HG03457 (cell line): ENCODE data around the gene STARD10.
"Not testable (repeated sequence)": the region's sequence is repeated elsewhere in the genome, so short reads cannot be mapped to it uniquely, and the experiment has no call there.

Source experiments
- ATAC-seq: cut with Tn5 transposase; IDR thresholded peaks from one replicate; pipeline ENCODE4 v1.9.1; 2021; ENCODE audit warnings: moderate number of reproducible peaks; ENCODE audit not compliant: unreplicated experiment

The STARD10 gene

DNA sequence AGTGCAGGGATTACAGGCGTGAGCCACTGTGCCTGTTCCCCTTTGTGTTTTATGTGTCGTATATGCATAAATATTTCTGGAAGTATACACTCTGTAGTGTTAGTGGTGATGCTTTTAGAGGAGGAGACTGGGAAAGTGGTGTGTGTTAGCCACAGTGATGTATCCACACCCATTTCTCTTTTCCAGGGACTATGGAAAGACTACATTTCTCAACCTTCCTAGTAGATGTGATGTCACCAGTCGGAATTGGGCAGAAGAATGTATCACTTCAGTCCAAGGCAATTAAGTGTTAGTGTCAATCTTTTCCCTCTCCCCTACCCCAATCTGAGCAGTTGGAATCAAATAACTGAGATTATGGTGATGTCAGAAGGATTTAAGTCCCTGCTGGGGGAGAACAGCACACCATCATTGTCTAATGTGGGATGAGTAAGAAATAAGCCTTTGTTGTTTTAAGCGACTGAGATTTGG is 14.5 kb upstream of the STARD10 start:
- no peak for ATAC-seq

DNA sequence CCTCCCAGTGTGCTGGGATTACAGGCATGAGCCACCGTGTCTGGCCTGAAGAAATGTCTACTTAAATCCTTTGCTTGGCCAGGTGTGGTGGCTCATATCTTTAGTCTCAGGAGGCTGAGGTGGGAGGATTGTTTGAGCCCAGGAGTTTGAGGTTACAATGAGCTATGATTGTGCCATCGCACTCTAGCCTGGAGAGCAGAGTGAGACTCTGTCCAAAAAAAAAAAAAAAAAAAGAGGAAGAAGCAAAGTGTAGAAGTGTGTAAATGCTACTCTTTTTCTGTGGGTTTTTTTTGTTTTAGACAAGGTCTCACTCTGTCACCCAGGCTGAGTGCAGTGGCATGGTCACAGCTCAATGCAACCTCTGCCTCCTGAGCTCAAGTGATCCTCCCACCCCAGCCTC is 13.9 kb upstream of the STARD10 start:
- no peak for ATAC-seq

DNA sequence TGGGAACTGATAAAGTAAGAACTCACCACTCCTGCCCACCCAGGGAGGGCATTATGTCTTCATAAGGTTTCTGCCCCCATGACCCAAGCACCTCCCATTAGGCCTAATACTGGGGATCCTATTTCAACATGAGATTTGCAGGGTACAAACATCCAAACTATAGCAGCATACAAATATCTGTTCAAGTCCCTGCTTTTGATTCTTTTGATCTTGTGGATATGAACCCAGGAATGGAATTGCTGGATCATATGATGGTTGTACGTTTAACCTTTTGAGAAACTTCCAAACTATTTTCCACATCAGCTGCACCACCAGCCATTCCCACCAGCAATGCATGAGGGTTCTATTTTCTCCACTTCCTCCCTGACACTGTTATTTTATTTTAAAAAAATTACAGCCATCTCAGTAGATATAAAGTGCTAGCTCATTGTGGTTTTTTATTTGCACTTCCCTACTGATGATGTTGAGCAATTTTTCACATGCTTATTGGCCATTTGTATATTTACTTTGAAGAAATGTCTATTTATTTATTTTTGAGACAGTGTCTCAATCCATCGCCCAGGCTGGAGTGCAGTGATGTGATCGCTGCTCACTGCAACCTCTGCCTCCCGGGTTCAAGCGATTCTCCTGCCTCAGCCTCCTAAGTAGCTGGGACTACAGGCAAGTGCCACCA is 13.3 kb upstream of the STARD10 start:
- no peak for ATAC-seq

DNA sequence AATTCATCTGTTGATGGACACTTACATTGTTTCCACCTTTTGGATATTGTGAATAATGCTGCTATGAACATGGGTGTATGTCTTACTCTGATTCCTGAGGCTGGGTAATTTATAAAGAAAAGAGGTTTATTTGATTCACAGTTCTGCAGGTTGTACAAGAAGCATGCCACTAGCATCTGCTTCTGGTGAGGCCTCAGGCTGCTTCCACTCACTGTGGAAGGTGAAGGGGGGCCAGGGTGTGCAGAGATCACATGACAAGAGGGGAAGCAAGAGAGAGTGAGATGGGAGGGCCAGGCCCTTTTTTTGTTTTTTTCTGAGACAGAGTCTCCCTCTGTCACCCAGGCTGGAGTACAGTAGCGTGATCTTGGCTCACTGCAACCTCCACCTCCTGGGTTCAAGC is 12.5 kb upstream of the STARD10 start:
- ATAC-seq = not testable (repeated sequence)

DNA sequence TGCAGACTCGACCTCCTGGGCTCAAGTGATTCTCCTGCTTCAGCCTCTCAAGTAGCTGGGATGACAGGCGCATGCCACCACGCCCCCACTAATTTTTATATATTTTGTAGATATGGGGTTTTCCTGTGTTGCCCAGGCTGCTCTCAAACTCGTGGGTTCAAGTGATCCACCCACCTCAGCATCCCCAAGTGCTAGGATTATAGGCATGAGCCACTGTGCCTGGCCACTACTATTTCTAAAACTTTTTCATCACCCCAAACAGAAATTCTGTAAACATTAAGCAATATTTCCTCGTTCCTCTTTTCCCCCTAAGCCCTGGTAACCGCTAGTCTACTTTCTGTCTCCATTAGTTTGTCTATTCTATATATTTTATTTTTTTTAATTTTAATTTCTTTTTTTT is 11.4 kb upstream of the STARD10 start:
- ATAC-seq = no peak

DNA sequence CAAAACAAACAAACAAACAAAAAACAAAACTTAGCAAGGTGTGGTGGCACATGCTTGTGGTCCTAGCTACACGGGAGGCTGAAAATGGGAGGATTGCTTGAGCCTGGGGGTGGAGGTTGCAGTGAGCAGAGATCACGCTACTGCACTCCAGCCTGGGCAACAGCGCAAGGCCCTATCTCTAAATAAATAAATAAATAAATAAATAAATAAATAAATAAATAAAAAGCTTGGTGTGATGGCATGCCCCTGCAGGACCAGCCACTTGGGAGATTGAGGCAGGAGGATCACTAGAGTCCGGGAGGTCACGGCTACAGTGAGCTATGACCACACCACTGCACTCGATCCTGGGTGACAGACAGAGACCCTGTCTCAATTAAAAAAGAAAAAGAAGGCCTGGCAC is 9.0 kb upstream of the STARD10 start:
- ATAC-seq = no peak

DNA sequence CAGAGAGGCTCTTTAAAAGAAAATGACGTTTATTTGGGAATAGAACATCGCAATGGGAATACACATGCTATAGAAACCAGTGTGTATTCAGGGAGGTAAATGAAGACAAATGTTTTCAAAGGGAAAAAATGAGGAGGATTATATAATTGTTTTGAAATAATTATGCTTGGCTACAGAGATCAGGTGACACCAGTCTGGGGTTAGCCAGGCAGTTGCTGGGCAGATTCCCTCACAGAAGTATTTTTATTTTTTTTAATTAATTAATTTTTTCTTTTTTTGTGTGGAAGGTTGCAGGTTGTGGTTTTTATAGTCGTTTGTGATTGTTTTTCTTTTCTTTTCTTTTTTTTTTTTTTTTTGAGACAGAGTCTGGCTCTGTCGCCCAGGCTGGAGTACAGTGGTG is 5.6 kb upstream of the STARD10 start:
- ATAC-seq = no peak

DNA sequence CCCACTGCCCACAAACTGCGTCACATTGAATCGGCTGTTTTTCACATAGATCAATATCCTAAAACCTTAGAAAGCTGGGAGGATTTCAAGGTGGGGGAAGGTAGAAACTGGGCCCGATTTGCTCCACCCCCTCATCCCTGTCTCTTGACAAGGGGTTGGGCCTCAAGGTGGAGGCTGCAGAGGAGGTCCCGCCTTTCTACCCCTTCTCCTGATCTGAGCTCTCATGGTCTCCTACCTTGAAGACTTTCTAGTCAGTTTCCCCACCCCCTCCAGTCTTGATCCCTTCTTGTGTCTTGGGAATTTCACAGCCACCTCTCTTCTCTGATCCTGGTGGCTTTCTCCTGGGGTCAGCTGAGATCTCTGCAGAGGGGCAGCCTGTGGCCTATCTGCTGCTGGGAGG is 4.5 kb upstream of the STARD10 start:
- no peak for ATAC-seq

DNA sequence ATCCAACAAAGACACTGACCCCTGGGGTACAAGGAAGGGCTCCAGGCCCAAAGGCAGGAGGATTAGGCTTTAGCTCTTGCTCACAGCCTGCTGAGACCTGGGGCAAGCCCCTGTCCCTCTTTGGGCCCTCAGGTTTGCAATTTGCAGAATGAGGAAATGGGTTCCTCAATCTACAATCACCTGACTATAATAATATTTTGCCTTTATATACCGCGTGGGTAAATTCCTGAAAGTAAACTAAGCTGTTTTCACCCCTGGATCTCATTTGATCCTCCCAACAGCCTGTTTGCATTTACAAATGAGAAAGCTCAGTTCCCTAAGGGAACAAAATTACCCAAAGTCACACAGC is 797 bp downstream of the STARD10 start:
- ATAC-seq = no peak

DNA sequence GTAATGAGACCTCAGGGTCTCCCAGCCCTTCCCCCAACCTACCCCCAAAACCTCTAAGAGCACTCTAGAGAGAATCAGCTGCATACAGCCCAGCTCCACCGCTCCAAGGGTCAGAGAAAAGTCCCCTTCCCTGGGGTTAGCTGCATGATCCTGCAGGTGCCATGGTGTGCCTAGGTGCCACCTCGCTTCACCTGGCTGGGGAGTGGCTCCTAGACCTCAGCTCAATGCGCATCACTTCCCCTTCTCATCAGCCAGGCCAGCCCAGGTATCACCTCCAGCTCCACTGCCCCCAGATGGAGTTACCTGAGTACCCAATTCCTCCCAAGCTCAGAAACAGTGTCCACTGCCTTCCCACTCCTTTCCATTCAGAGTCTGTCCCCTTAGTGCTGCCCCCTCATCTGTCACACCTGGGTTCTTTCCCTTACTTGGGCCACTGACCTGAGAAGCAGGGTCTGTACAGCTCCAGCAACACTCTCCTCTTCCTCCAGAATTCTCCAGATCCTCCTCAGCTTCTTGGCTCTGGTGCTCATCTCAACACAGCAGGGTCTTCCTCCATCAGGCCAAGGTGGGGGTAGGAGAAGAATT is 1.3 kb downstream of the STARD10 start:
- ATAC-seq = no peak

DNA sequence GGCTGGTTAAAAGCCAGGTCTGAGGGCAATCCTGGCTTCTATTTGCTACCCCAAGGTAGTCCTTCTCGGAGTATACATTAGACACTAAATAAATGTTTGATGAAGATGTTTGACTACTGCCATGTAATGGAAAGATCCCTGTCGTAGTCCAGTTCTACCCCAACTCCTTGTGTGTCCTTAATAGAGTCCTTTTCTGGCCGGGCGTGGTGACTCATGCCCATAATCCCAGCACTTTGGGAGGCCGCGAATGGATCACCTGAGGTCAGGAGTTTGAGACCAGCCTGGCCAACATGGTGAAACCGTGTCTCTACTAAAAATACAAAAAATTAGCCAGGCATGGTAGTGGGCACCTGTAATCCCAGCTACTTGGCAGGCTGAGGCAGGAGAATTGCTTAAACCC is 2.6 kb downstream of the STARD10 start:
- not testable (repeated sequence) for ATAC-seq

DNA sequence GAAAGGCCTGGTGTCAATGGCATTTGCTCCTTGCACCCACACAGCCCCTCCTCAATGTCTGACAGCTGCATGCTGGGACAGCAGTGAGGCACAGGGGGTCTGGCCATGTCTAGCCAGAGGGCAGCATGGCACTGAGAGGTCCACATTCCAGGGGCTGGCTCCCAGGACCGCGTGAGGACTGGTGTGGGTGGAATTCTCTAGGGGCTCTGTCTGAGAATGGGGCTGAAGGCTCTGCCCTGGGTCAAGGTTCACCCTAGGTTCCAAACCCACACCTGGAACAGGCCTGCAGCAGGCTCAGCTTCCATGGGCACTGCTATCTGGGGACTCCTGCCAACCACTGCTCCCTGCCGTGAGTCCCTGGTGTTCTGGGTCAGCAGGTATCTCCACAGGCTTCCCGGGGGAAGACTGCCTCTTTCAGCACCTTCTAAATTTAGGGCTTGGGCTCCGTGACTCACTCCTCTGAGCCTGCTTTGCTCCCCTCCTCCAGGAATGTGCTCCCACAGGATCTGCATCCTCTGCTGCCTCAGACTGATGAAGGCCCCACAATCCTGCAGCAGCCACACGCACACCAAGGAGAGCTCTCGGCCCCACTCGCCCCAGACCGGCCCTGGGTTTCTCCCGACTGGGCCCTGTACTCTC is 4.2 kb downstream of the STARD10 start:
- ATAC-seq = no peak

DNA sequence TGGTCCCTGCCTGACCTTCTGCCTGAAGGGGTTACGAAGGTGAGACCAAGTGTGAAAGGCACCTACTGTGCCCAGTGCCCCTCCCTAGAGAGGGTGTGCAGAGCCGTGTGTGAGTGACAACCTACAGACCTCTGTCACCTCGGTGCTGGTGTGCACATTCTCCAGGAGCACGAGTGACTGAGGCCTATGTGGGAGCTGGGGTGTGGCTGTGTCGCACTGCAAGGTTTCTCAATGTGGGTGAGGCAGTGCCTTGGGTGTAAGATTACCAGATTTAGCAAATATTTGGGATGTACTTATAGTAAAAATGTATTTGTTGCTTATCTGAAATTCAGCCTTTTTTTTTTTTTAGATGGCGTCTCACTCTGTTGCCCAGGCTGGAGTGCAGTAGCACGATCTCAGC is 5.6 kb downstream of the STARD10 start:
- ATAC-seq = no peak

DNA sequence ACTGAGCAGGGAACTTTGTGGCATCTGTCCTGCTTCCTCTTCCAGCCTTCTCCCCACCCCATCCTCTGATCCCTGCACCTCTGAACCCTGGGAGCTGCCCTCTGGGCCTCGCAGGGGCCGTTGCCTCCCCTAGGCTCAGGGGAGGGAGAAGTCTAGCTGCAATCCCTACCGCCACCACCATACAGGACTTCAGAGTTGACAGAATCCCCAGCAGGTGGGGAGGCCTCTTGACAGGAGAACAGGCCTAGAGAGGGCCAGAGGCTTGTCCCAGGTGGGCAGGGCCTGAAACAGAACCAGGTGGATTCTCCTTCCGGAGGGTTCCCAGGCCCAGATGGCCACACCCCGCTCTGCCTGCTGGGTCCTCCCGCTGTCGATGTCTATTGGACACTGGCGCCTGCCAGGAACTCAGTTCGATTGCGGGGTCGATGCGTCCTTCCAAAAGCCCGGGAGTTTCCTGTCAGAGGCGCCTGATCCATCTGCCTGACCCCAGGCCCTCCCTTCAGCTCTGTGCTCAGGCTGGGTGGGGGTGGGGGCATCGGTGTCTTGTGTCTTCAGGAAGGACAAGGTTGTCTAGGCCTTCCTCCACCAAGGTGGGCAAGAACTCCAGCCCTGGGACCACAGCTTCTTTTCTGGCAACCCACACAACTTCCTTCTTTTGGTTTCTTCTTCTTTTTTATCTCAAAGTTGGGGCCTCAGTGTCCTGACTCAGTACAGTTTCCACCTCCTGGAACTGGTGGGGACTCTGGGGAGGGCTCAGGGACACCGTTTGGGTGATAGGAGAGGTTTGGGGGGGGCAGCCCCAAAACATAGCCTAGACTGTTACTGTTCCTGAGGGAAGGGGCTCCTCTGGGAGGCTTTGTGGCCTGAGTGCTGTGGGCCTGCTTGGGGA is 6.4 kb downstream of the STARD10 start:
- no peak for ATAC-seq

DNA sequence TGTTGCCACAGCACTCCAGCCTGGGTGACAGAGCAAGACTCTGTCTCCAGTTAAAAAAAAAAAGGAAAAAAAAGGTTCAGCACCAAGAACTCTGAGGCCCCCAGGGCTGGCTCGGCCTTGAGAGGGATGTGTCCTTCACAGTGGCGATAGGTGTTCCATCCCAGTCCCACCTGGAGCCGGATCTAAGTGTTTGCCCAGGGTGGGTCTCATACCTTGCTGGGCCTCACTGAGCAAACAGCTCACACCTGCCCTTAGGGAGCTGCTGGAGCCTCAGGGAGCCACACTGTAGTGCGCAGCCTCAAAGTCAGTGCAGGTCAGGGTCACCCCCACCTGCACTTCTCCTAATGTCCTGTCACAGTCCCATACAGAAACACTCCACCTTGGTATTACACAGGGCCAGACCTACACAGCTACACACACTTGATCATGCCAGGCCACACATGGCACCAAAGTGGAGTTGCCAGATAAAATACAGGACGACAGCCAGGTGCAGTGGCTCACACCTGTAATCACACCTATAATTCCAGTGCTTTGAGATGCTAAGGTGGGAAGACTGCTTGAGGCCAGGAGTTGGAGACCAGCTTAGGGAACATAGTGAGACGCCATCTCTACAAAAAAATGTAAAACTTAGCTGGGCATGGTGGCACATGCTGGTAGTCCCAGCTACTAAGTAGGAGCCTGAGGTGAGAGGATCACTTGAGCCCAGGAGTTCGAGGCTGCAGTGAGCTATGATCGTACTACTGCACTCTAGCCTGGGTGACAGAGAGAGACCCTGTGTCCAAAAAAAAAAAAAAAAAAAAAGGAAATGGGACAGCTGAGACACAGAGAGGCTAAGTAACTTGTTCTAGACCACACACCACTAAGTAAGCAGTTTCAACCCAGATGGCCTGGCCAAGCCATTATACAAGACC is 7.3 kb downstream of the STARD10 start:
- no peak for ATAC-seq

DNA sequence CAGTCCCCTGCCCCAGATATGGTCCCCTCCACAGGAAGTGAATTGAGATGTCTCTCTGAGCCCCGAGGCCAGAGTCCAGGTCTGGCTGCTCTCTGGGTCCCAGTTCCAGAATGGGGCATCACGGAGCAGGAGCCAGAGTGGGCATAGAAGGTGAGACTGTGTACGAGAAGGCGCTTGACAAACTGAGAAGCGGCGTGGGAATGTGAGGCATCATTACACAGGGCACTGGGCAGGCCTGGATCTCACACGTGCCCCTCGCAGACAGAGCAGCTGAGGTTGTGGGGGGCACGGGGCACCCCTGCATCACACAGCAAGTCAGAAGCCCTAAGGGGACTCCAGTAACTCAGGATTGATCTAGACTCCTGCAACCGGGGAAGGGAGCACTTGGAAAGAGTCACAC is 9.2 kb downstream of the STARD10 start:
- no peak for ATAC-seq

DNA sequence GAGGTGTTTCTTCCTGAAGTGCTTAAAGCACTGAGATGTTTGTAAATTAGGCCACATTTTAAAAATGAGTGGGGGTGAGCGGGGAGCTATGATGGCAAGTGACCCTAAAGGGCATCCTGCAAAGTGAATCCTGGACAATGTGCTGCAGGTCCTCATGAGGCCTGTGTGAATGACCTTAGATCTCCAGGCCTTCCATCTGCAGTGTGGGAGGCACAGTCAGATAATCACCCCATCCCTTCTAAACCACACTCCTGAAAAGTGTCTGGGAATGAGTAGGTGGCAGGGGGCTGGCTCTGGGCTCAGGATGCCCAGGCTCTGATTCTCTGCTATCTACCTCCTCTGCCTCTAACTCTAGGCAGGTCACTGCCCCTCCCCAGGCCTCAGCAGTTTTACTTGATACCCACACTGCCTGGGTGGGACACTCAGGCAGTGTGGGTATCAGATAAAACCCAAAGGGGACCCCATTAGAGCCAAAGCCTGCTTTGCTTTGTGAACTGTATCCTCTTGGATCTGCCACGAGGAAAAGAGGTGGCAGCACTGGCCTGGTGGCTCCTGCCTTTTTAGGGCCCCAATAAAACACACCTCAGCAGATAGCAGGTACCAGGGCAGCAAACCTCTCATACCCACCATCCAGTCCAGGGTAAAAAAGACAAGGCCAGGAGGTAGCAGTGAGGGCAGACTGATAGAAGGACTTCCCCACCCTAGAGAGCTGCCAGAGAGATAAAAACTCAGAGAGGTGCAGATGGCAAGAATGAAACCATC is 10.5 kb downstream of the STARD10 start:
- no peak for ATAC-seq

DNA sequence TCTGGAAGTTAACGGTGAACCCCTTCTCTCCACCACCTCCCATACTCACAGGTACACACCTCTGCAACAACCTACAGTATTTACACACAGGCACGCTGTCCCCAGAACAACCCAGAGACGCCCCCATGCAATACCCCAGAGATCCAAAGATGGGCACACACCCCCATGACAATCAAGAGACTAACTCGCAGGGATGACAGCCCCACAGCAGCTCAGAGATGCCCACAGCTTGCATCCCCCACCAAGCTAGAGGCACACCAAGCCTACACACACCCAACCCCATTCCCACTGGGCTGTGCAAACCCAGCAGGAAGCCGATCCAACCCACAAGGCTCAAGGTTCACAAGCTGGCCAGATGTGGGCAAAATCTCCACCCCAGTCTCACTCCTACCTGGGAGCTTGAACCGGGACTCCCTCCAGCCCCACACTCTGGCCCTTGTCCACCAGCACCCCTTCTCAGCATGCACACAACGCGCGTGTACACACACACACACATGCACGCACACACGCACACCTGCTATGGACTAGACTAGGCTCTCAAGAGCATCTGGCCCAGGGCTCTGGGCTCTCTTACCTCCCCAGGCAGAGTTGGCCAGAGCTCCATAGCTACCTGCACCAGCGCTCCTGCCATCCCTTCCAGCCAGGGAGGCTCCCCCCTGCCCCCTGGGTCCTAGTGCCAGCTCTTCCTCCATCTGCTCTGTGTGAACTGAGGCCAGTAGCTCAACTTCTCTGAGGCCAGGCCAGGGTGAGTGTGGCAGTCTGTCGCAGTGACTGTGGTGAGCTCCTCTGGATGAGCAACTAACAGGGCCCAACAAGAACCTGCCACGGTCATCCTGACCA is 11.5 kb downstream of the STARD10 start:
- ATAC-seq = no peak
